Activated T-cell treated with anti-CD3 and anti-CD28 coated beads for 24 hours (primary cell): Measurements from ENCODE around the gene METTL24.
"Not testable (repeated sequence)": the region's sequence is repeated elsewhere in the genome, so short reads cannot be mapped to it uniquely, and the experiment has no call there.

Source experiments
- DNase-seq: peaks from one replicate; pipeline ENCODE4 v3.0.0-alpha.2; 2020; ENCODE audit warnings: low read depth

METTL24 gene

GRCh38 chr6:110265273-110265672 is 92.9 kb downstream of the METTL24 start:
- DNase-seq = no peak

- DNase-seq = no peak
Observed at GRCh38 chr6:110256366-110256765, 101.8 kb downstream of the METTL24 start.

- DNase-seq = no peak
Observed at GRCh38 chr6:110255211-110255750, 102.9 kb downstream of the METTL24 start.

- no peak for DNase-seq
Observed at GRCh38 chr6:110250838-110251237, 107.3 kb downstream of the METTL24 start.

DNA sequence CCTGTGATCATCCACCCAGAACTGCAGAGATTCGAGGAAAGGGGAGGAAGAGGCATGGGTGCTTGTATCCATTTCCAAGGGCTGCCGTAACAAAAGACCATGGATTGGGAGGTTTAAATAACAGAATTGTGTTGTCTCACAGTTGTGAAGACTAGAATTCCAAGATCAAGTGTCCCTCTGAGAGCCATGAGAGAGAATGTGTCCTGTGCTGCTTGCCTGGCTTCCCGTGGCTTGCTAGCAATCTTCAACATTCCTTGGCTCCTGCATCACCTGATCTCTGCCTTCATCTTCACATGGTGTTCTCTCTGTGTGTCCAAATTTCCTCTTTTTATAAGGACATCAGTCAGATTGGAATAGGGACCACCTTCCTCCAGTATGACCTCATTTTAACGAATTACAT is 108.1 kb downstream of the METTL24 start:
- no peak for DNase-seq

GRCh38 chr6:110246900-110247546 is 111.1 kb downstream of the METTL24 start:
- no peak for DNase-seq

DNA sequence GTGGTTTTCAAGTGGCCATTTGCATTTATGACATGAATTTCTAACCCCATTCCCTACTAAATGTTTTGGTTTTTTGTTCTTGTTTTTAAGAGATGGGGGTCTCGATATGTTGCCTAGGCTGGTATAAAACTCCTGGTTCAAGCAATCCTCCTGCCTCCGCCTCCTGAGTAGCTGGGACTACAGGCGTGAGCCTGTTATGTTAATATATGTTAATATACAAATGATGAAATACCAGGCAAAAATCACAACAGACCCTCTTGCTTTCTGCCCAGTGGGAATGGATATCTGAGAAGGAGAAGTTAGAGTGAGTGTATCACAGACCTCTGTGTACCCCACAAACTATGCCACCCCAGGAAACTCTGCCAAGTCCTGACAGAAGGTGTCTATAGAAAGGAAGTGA is 111.8 kb downstream of the METTL24 start:
- DNase-seq = no peak

- DNase-seq = not testable (repeated sequence)
Observed at GRCh38 chr6:110244621-110245020, 113.5 kb downstream of the METTL24 start.

DNA sequence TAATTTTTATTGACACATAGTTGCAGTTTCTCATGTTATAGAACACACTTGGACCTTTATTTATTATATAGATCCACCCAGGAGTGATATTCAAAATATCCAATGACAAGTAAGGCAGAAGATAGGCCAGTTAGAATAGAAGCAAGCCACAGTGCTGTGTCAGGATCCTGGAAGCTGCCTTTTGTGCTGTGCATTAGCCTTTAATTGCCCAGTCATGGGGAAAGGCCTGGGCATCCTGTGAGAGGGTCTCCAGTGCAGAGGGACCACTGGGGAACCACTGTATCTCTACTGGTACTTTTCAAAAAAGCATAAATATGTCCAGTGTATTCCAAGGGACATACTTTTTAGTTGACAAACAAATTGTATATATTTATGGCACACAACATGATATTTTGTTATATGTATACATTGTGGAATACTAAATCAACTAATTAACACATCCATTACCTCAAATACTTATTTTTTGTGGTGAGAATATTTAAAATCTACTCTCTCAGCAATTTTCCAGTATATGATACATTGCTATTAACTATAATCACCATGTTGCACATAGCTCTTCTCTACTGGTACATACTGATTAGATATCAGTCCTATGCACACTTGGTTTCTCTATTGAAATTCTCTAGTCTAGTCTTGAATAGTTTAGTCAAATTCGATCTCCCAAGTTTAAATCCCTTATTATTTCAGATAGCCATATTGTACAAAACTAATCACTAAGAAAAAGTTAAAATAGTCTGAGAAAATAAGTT is 118.4 kb downstream of the METTL24 start:
- DNase-seq = no peak

DNA sequence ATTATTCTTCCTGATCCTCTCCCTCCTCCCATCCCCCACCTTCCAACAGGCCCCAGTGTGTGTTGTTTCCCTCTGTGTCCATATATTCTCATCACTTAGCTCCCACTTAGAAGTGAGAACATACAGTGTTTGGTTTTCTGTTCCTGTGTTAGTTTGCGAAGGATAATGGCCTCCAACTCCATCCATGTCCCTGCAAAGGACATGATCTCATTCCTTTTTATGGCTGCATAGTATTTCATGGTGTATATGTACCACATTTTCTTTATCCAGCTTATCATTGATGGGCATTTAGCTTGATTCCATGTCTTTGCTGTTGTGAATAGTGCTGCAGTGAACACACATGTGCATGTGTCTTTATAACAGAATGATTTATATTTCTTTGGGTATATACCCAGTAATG is 122.1 kb downstream of the METTL24 start:
- not testable (repeated sequence) for DNase-seq

DNA sequence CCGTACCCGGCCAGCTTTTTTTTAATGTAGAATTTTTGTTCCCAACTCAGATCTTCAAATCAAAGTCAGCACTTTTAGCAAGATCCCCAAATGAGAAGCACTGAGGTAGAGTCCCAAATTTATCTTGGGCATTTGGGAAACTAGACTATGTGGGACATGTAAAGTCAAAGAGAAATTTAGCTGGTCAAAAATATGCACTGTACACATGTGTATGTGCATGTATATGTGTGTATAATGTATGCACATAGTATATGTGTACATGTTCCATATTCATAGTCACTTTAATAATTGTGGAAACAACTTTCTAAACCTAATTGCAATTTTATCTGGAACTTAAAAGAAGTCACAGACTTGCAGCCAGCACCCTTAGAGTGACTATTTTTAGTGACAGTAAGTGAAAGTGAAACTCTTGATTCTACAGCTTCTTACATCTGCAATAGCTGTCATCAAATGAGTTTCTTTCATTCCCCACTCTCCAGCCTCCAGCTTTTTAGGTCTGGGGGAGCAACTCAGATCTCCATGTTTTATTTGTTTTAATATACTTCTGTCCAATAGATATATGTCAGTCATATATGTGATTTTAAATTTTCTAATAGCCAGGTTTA is 124.3 kb downstream of the METTL24 start:
- DNase-seq = no peak

GRCh38 chr6:110232450-110232849 is 125.7 kb downstream of the METTL24 start:
- no peak for DNase-seq

DNA sequence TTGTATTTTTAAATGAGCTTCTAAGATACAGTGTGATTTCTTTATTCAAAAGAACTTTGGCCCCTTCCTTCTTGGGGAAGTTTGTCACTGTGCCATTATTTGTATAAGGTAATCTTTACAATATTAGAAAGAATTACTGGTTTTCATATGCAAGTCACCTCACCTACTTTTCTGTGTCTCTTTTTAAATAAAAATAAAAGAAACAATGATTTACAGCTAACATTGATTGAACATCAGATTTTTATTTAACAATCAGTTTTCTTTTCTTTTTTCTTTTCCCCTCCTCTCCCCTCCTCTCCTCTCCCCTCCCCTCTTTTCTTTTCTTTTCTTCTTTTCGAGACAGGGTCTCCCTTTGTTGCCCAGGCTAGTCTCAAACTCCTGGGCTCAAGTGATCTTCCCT is 131.9 kb downstream of the METTL24 start:
- no peak for DNase-seq

- no peak for DNase-seq
Observed at GRCh38 chr6:110221738-110222137, 136.4 kb downstream of the METTL24 start.

DNA sequence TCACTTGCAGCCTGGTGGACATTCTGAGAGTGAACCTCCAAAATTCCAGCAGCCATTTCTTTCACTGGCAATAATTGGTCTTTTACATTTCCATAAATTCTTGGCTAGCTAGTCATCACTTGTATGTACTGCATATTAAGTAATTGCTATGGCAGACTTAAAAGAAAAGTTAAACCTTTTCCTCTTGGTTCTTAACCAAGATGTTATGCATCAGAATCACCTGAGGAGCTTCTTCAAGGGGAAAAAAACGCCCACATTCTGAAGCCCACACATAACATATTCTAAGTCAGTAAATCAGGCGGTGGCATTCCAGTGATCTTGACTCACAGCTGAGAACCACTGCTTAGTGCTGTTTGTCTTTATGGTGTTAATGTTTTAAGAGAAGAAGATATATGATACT is 140.9 kb downstream of the METTL24 start:
- DNase-seq = no peak

- no peak for DNase-seq
Observed at GRCh38 chr6:110216140-110216539, 142.0 kb downstream of the METTL24 start.

- DNase-seq = no peak
Observed at GRCh38 chr6:110214338-110214737, 143.8 kb downstream of the METTL24 start.

- no peak for DNase-seq
Observed at GRCh38 chr6:110211753-110212152, 146.4 kb downstream of the METTL24 start.

DNA sequence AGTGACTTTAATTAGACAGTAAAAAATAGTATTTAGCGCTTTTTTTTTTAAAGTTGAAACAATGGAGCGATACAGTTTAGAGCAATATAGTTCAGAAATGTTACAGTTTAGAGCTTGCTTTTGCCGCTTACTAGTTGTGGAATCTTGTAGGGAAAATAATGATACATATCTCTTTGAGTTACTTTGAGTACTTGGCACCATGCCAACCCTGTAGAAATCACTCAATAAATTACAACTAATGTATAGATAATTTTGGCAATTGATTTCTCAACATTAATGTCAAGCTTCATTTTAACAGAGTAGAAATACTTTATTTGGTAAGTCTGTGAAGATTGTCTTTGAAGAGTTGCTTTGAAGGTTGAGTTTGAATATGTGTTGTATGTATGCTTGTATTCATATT is 150.5 kb downstream of the METTL24 start:
- DNase-seq = no peak

- no peak for DNase-seq
Observed at GRCh38 chr6:110201151-110201884, 156.8 kb downstream of the METTL24 start.

GRCh38 chr6:110198561-110198960 is 159.6 kb downstream of the METTL24 start:
- DNase-seq = no peak

DNA sequence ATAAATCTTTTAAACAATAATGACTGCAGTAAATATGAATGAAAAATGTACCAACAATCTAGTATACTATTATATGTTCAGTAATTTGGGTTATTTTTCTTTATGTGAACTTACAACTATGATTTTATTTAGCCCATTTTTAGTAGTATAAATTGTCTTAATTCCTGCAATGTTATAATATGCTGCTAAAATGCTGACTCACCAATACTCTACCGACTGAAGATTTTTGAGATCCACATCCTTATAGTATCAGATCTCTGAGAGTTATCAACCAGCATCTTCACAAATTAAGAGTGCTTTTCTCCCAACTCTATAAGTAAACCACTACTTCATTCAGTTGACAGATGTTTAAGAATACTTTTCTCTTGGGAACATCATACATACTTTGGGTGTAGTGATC is 161.3 kb downstream of the METTL24 start:
- no peak for DNase-seq
